Natural killer cell (primary cell): ENCODE results near the gene FOXO1. TPM values are rescaled to one million over a fixed set of nuclear protein-coding genes. Genes with fewer than 3 reads are reported as not detected.
"Not testable (repeated sequence)": the region's sequence is repeated elsewhere in the genome, so short reads cannot be mapped to it uniquely, and the experiment has no call there.

Experiments used
- ATAC-seq, 3 donors: fragments of 150-1000 bp in 2 of 3; fragments of 200-7000 bp in 1 of 3; cut with Tn5 transposase; 1 replicate in 1 of 3; 2 replicates in 2 of 3; pipeline ENCODE4 v1.10.0; 2021; ENCODE audit warnings: mild to moderate bottlenecking in 2 of 3, moderate library complexity in 2 of 3
- DNase-seq, 2 donors: peaks; one replicate each; pipeline versions ENCODE4 v3.0.0 to v3.0.0-alpha.2; 2013 to 2021; ENCODE audit warnings: mixed read lengths in 1 of 2
- H3K27ac ChIP-seq: one replicate; pipeline ENCODE4 v1.5.1; 2013; ENCODE audit warnings: mild to moderate bottlenecking, low read length
- H3K27me3 ChIP-seq: one replicate; pipeline ENCODE4 v1.6.1; 2013; ENCODE audit warnings: low read length; ENCODE audit not compliant: control insufficient read depth, insufficient read depth
- H3K36me3 ChIP-seq: one replicate; pipeline ENCODE4 v1.6.1; 2013; ENCODE audit warnings: low read length; ENCODE audit not compliant: control insufficient read depth, insufficient read depth
- H3K4me1 ChIP-seq: one replicate; pipeline ENCODE4 v1.6.1; 2013; ENCODE audit warnings: low read length; ENCODE audit not compliant: control insufficient read depth, insufficient read depth
- H3K4me3 ChIP-seq: one replicate; pipeline ENCODE4 v1.5.1; 2013; ENCODE audit warnings: low read length
- H3K9me3 ChIP-seq: one replicate; pipeline ENCODE4 v1.6.1; 2013; ENCODE audit warnings: low read length; ENCODE audit not compliant: control insufficient read depth, insufficient read depth
- H3K27ac Mint-ChIP-seq, 2 donors: one replicate each; pipeline ENCODE4 v1.8.0; 2022; ENCODE audit warnings: mild to moderate bottlenecking in 2 of 2, mixed read lengths in 2 of 2, moderate library complexity in 1 of 2
- H3K27me3 Mint-ChIP-seq, 2 donors: one replicate each; pipeline ENCODE4 v1.8.0; 2022; ENCODE audit warnings: low read depth in 2 of 2, mixed read lengths in 2 of 2
- H3K36me3 Mint-ChIP-seq: one replicate; pipeline ENCODE4 v1.8.0; 2022; ENCODE audit warnings: mixed read lengths
- H3K4me1 Mint-ChIP-seq, 2 donors: one replicate each; pipeline ENCODE4 v1.8.0; 2022; ENCODE audit warnings: mixed read lengths in 2 of 2
- H3K4me3 Mint-ChIP-seq: one replicate; pipeline ENCODE4 v1.8.0; 2022; ENCODE audit warnings: mild to moderate bottlenecking, moderate library complexity, mixed read lengths
- H3K9me3 Mint-ChIP-seq, 2 donors: one replicate each; pipeline ENCODE4 v1.8.0; 2022; ENCODE audit warnings: mixed read lengths in 2 of 2
- WGBS: methylation state at CpG from one replicate; pipeline ENCODE4 v1.1.7; 2013; ENCODE audit warnings: missing lambda C conversion rate; ENCODE audit not compliant: insufficient coverage; 5-methylcytosine and 5-hydroxymethylcytosine counted together
- intact Hi-C: fragments of 100-400 bp; cut with micrococcal nuclease; formaldehyde crosslinking; loops from one replicate; pipeline ENCODE4 v1.14.2; 2022
- total RNA-seq, 4 donors: library from RNA; stranded (reverse); fragments of 120-200 nt in 1 of 4; gene quantifications; one replicate each; pipeline versions ENCODE4 v1.2.3 to v1.2.4, GENCODE V29; 2013 to 2022
- TF ChIP-seq, protein P1 (sequence below): fragments of 200-600 bp; IDR thresholded peaks from one replicate; pipeline ENCODE4 v1.8.0; 2022; ENCODE audit warnings: antibody characterized with exemption

FOXO1 gene
- total RNA-seq, 3 donors from 2014 or later (not counting 1 experiment from before 2014, with no cell fraction given), result 23.9 to 29.8 (median 27.6) TPM

DNA sequence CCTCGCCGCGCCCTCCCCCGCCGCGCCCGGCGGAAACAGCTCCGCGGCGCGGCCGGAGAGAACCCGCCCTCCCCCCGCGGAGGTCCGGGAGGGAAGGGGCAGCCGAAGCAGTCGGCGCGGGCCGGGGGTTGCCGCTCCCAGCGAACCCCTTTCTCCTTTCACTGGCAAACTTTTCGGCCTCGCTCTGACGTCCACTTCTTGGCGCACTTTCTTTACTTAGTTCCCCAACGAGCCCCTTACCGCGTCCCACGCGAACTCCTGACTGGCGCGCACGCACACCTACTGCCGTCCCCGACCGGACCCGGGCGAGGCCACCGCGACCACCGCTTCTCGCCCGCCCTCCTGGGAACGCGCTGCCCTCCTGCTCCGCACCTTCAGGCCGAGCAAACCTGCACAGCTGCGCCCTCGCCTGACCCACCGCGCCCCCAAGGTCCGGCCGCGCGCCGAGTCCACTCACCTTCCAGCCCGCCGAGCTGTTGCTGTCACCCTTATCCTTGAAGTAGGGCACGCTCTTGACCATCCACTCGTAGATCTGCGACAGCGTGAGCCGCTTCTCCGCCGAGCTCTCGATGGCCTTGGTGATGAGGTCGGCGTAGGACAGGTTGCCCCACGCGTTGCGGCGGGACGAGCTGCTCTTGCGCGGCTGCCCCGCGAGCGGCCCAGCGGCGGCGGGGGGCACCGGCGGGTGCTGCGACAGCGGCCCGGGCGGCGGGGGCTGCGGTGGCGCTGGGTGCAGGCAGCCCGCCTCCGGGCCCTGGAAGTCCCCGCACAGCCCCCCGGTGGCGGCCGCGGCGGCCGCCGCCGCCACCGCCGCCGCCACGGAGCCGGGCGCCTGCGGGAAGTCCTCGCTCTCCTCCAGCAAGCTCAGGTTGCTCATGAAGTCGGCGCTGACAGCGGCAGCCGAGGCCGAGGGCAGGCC, 1.1 kb downstream of the FOXO1 start:
- Histone ChIP-seq H3K27ac (peak overlapping the region; percentile 83), H3K27me3 (no peaks in the 10 kb centered on the region), H3K4me3 (peak overlapping the region; percentile 86), H3K4me1 (peaks cover 21% of the 10 kb centered on the region), H3K9me3 (no peaks in the 10 kb centered on the region), H3K36me3 (no peaks in the 10 kb centered on the region)
- TF ChIP-seq, protein P1, sequence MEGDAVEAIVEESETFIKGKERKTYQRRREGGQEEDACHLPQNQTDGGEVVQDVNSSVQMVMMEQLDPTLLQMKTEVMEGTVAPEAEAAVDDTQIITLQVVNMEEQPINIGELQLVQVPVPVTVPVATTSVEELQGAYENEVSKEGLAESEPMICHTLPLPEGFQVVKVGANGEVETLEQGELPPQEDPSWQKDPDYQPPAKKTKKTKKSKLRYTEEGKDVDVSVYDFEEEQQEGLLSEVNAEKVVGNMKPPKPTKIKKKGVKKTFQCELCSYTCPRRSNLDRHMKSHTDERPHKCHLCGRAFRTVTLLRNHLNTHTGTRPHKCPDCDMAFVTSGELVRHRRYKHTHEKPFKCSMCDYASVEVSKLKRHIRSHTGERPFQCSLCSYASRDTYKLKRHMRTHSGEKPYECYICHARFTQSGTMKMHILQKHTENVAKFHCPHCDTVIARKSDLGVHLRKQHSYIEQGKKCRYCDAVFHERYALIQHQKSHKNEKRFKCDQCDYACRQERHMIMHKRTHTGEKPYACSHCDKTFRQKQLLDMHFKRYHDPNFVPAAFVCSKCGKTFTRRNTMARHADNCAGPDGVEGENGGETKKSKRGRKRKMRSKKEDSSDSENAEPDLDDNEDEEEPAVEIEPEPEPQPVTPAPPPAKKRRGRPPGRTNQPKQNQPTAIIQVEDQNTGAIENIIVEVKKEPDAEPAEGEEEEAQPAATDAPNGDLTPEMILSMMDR, result no peak
- peak overlapping the region; percentile 92 for H3K4me3 Mint-ChIP-seq
- intact Hi-C loops, result loop anchor here (1.0 to 10.0 kb wide), 5 partner anchors 53 to 1628 kb away; partner anchors contain the start of genes NHLRC3 and PROSER1
- H3K4me1 Mint-ChIP-seq, result peaks cover 29 to 37% of the 10 kb centered on the region in 2 donors
- H3K36me3 Mint-ChIP-seq, result no peaks in the 10 kb centered on the region
- no peaks in the 10 kb centered on the region for H3K27me3 Mint-ChIP-seq
- ATAC-seq, result peak; percentile 5 to 9 (median 5)
- no peaks in the 10 kb centered on the region for H3K9me3 Mint-ChIP-seq
- DNase-seq, result peak; percentile 46 to 69
- peak overlapping the region; percentile 77 to 95 for H3K27ac Mint-ChIP-seq
- under 1% methylated on average over 117 of the region's 117 CpGs for WGBS

DNA sequence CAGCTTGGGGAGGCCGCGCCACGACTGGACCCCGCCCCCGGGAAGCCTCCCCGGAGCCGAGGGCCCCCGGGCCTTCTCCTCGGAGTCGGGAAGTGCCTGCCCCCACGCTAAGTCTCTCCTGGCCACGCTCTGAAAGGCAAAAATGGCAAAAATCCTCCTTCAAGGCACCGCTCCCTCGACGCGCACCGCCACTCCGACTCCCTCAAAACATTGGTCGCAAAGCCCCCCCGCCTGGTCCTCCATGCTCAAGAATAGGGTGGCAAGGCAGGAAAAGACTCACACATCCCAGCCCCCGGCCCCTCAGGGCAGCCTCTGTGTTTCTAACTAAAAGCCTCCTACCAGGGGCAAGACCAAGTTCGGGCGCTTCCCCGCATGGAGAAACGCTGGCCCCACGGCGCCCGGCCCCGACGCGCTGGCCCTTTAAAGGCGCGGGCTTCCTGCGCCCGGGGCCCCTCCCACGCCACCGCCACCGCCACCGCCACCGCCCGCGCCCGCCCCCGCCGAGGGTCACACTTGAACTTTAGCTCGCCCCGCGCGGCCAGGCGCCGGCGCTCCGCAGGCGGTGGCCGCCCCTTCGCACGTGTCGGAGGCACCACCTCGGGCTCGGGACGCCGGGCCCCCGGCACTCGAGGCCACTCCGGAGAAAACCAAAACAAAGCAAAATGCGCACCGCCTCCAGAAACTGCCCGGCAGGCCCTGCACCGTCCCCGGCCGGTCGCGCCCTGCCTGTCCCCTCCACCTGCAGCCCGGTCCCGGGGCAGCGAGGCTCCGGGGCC, 1.9 kb downstream of the FOXO1 start:
- H3K4me3 ChIP-seq, result peak overlapping the region; percentile 98
- Mint-ChIP-seq H3K27me3 (no peaks in the 10 kb centered on the region), H3K27ac (peak overlapping the region; percentile 87 to 95), H3K4me3 (peak overlapping the region; percentile 88), H3K9me3 (no peaks in the 10 kb centered on the region), H3K36me3 (no peaks in the 10 kb centered on the region), H3K4me1 (peaks cover 29 to 37% of the 10 kb centered on the region in 2 donors)
- WGBS, result under 1% methylated on average over 77 of the region's 77 CpGs
- no peaks in the 10 kb centered on the region for H3K36me3 ChIP-seq
- H3K9me3 ChIP-seq, result no peaks in the 10 kb centered on the region
- H3K4me1 ChIP-seq, result peaks cover 21% of the 10 kb centered on the region
- DNase-seq (peak; percentile 66 to 68), ATAC-seq (peak; percentile 36 to 60 (median 60))
- TF ChIP-seq, protein P1, result no peak
- intact Hi-C loops, result loop anchor here (5.0 to 10.0 kb wide), 4 partner anchors 77 to 1627 kb away; partner anchors contain the start of genes NHLRC3 and PROSER1
- no peaks in the 10 kb centered on the region for H3K27me3 ChIP-seq
- peak overlapping the region; percentile 96 for H3K27ac ChIP-seq

DNA sequence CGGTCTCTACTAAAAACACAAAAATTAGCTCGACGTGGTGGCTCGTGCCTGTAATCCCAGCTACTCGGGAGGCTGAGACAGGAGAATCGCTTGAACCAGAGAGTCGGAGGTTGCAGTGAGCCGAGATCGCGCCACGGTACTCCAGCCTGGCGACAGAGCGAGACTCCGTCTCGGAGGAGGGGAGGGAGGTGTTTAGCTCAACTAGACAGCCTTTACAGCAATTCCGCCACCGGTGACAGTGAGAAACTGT, 2.4 kb downstream of the FOXO1 start:
- DNase-seq, result peak in 1 of 2 donors; percentile 84
- Histone ChIP-seq H3K4me3 (peak overlapping the region; percentile 98), H3K27ac (peak overlapping the region; percentile 96), H3K4me1 (peaks cover 21% of the 10 kb centered on the region)
- H3K36me3 Mint-ChIP-seq, H3K9me3 Mint-ChIP-seq, H3K27me3 ChIP-seq, H3K36me3 ChIP-seq, H3K9me3 ChIP-seq, H3K27me3 Mint-ChIP-seq: not testable (repeated sequence)
- under 1% methylated on average over 17 of the region's 17 CpGs for WGBS
- ATAC-seq, result peak; percentile 48 to 64 (median 48)
- intact Hi-C loops, result loop anchor here (5.0 to 10.0 kb wide), 2 partner anchors 77 to 439 kb away; no protein-coding TSS in a partner anchor
- Mint-ChIP-seq H3K4me3 (peak overlapping the region; percentile 88), H3K4me1 (peaks cover 29 to 37% of the 10 kb centered on the region in 2 donors), H3K27ac (peak overlapping the region; percentile 87 to 95)

DNA sequence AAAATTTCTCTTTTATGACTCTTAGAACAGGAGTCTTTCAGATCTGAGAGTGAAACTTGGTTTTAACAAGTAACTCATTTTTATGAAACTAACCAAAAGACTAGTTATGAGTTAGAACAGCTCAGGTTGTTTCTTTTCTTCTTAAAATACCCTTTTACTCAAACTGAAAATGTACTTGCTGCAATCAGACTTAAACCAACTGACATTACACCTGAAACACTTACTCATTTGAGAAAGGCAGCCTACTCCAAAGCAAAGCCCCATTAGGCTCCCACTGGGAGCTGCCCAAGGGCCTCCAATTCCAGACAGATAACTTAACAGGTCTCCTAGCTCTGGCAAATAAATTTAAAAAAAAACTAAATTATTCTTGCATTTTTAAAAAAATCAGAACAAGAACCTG, 3.6 kb downstream of the FOXO1 start:
- Mint-ChIP-seq H3K27ac (peak overlapping the region; percentile 87 to 95), H3K4me3 (peak overlapping the region; percentile 88), H3K36me3 (no peaks in the 10 kb centered on the region), H3K27me3 (no peaks in the 10 kb centered on the region), H3K4me1 (peaks cover 28 to 38% of the 10 kb centered on the region in 2 donors), H3K9me3 (no peaks in the 10 kb centered on the region)
- no peak overlapping the region for H3K4me3 ChIP-seq
- DNase-seq, result no peak
- peaks cover 16% of the 10 kb centered on the region for H3K4me1 ChIP-seq
- no peaks in the 10 kb centered on the region for H3K9me3 ChIP-seq
- no peak overlapping the region for H3K27ac ChIP-seq
- ATAC-seq, result no peak
- H3K36me3 ChIP-seq, result no peaks in the 10 kb centered on the region
- intact Hi-C loops, result loop anchor here (5.0 to 10.0 kb wide), 2 partner anchors 76 to 438 kb away; no protein-coding TSS in a partner anchor
- TF ChIP-seq, protein P1, result no peak
- H3K27me3 ChIP-seq, result no peaks in the 10 kb centered on the region
